ENCODE data around the gene SEMA3F. TPM values are rescaled to one million over a fixed set of nuclear protein-coding genes. Genes with fewer than 3 reads are reported as not detected.

The SEMA3F gene
- total and polyA plus RNA-seq, 2 experiments from 2014 or later = 2.3 to 67.6 TPM

DNA sequence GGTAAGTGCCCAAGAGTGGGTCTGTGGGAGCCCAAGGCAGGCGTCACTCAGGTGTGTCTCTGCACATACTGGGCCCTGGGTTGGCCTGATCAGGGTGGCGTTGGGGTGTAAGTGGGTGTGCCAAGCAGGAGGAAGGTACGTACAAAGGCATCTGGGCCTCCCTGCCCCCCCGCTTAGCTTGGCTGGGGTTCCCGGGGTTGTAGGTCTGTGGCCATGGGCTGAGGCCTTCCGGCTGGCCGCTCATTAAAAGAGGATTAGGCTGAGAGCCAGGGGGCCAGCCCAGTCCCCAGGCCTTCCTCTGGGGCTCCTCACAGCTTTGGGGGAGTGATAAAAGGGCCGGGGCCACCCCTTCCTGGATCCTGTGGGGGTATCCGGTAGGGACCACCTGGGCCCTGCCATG lies 13.3 kb downstream of the SEMA3F start:
- Mint-ChIP-seq H3K27me3 (ENCODE audit: insufficient read depth, low read depth, poor library complexity) (peaks cover 4% of the 10 kb centered on the region), H3K4me3 (no peak overlapping the region), H3K36me3 (ENCODE audit: low read depth) (peaks cover 5% of the 10 kb centered on the region; the same call in 2 of the 3 replicates), H3K27ac (peak overlapping the region; percentile 68), H3K4me1 (peaks cover 51% of the 10 kb centered on the region), H3K9me3 (no peaks in the 10 kb centered on the region)
- no peak for DNase-seq (ENCODE audit: low spot score)
- ATAC-seq = no peak
- Histone ChIP-seq H3K9me2 (ENCODE audit: insufficient read depth) (no peaks in the 10 kb centered on the region), H3K4me2 (no peak overlapping the region), H3K79me2 (replicated peaks; ENCODE audit: insufficient read depth) (peaks cover 28% of the 10 kb centered on the region), H3K4me3 (no peak overlapping the region), H3F3A (replicated peaks; ENCODE audit: low read depth) (no peaks in the 10 kb centered on the region), H3K36me3 (ENCODE audit: insufficient read depth) (peaks cover 1% of the 10 kb centered on the region; the same call in 1 of the 2 replicates), H3K4me1 (ENCODE audit: insufficient read depth) (peaks cover 32% of the 10 kb centered on the region), H4K20me1 (replicated peaks; ENCODE audit: insufficient read depth) (peaks cover 14% of the 10 kb centered on the region; the same call in 1 of the 2 replicates), H3K27ac (ENCODE audit: low read depth) (no peak overlapping the region), H2AFZ (no peak overlapping the region), H3K27me3 (ENCODE audit: insufficient read depth) (no peaks in the 10 kb centered on the region)
- TF ChIP-seq STAT1 (IDR thresholded peaks at IDR 0.05; ENCODE audit: unreplicated experiment) = no peak
- TF ChIP-seq, protein P1, sequence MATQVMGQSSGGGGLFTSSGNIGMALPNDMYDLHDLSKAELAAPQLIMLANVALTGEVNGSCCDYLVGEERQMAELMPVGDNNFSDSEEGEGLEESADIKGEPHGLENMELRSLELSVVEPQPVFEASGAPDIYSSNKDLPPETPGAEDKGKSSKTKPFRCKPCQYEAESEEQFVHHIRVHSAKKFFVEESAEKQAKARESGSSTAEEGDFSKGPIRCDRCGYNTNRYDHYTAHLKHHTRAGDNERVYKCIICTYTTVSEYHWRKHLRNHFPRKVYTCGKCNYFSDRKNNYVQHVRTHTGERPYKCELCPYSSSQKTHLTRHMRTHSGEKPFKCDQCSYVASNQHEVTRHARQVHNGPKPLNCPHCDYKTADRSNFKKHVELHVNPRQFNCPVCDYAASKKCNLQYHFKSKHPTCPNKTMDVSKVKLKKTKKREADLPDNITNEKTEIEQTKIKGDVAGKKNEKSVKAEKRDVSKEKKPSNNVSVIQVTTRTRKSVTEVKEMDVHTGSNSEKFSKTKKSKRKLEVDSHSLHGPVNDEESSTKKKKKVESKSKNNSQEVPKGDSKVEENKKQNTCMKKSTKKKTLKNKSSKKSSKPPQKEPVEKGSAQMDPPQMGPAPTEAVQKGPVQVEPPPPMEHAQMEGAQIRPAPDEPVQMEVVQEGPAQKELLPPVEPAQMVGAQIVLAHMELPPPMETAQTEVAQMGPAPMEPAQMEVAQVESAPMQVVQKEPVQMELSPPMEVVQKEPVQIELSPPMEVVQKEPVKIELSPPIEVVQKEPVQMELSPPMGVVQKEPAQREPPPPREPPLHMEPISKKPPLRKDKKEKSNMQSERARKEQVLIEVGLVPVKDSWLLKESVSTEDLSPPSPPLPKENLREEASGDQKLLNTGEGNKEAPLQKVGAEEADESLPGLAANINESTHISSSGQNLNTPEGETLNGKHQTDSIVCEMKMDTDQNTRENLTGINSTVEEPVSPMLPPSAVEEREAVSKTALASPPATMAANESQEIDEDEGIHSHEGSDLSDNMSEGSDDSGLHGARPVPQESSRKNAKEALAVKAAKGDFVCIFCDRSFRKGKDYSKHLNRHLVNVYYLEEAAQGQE (IDR thresholded peaks at IDR 0.05; ENCODE audit: unreplicated experiment) = no peak
- no peak for TF ChIP-seq POLR2AphosphoS5 (IDR thresholded peaks at IDR 0.05; ENCODE audit: low read depth)
- TF ChIP-seq ZNF331 (CRISPR knock-in tag; IDR thresholded peaks at IDR 0.05; ENCODE audit: low read depth) = no peak
- TF ChIP-seq EZH2phosphoT487 (IDR thresholded peaks at IDR 0.05; ENCODE audit: unreplicated experiment) = no peak
- TF ChIP-seq EZH2 (IDR thresholded peaks at IDR 0.05; ENCODE audit: low read depth, unreplicated experiment) = no peak
- TF ChIP-seq, protein P2, sequence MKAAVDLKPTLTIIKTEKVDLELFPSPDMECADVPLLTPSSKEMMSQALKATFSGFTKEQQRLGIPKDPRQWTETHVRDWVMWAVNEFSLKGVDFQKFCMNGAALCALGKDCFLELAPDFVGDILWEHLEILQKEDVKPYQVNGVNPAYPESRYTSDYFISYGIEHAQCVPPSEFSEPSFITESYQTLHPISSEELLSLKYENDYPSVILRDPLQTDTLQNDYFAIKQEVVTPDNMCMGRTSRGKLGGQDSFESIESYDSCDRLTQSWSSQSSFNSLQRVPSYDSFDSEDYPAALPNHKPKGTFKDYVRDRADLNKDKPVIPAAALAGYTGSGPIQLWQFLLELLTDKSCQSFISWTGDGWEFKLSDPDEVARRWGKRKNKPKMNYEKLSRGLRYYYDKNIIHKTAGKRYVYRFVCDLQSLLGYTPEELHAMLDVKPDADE (IDR thresholded peaks at IDR 0.05) = no peak
- TF ChIP-seq JUNB (IDR thresholded peaks at IDR 0.05; ENCODE audit: unreplicated experiment) = no peak
- no peak for TF ChIP-seq NANOG (IDR thresholded peaks at IDR 0.05; ENCODE audit: borderline replicate concordance)
- no peak for TF ChIP-seq CREB1 (CRISPR knock-in tag; IDR thresholded peaks at IDR 0.05; ENCODE audit: low read depth)
- TF ChIP-seq ZNF462 (CRISPR knock-in tag; IDR thresholded peaks at IDR 0.05) = no peak
- TF ChIP-seq ZNF114 (CRISPR knock-in tag; IDR thresholded peaks at IDR 0.05) = no peak
- TF ChIP-seq CTCF (conservative IDR thresholded peaks at IDR 0.05; ENCODE audit: low read depth in 2 of 2) = no peak

Measured in GM23338 (cell line).